ENCODE measurements around the gene EPHX1. TPM values are rescaled to one million over a fixed set of nuclear protein-coding genes. Genes with fewer than 3 reads are reported as not detected.
A peak's percentile ranks its signal among the peaks of the same experiment; 100 is the strongest.
"Not testable (repeated sequence)": the region's sequence is repeated elsewhere in the genome, so short reads cannot be mapped to it uniquely, and the experiment has no call there.

Gene EPHX1
- 27.2 and 50.4 TPM in 2 replicates for total RNA-seq

GRCh38 chr1:225809842-225810578 lies at the start of gene EPHX1:
EPHX1 (plus strand) TSS chr1:225810124; CDS start chr1:225828730, 18,606 bp downstream.
- peak; percentile 74 to 85 for DNase-seq (ENCODE audit: low read depth in 2 of 2)

- DNase-seq (ENCODE audit: low read depth in 2 of 2), result no peak
These were observed 49.4 kb upstream of the EPHX1 start for GRCh38 chr1:225760531-225760930.

- not testable (repeated sequence) for DNase-seq (ENCODE audit: low read depth in 2 of 2)
These were observed 48.5 kb upstream of the EPHX1 start for GRCh38 chr1:225761395-225761794.

GRCh38 chr1:225762002-225762441 lies 47.9 kb upstream of the EPHX1 start:
- DNase-seq (ENCODE audit: low read depth in 2 of 2), result peak in 1 of 2 donors; percentile 20

GRCh38 chr1:225762444-225762843 lies 47.5 kb upstream of the EPHX1 start:
- no peak for DNase-seq (ENCODE audit: low read depth in 2 of 2)

GRCh38 chr1:225763716-225764548 lies 46.0 kb upstream of the EPHX1 start:
- peak; percentile 51 to 60 for DNase-seq (ENCODE audit: low read depth in 2 of 2)

- no peak for DNase-seq (ENCODE audit: low read depth in 2 of 2)
These were observed 43.8 kb upstream of the EPHX1 start for GRCh38 chr1:225765982-225766674.

GRCh38 chr1:225766967-225767633 lies 42.8 kb upstream of the EPHX1 start:
- peak; percentile 37 to 82 for DNase-seq (ENCODE audit: low read depth in 2 of 2)

GRCh38 chr1:225767634-225768540 lies 42.0 kb upstream of the EPHX1 start:
- peak; percentile 50 to 61 for DNase-seq (ENCODE audit: low read depth in 2 of 2)

- no peak for DNase-seq (ENCODE audit: low read depth in 2 of 2)
These were observed 41.1 kb upstream of the EPHX1 start for GRCh38 chr1:225768662-225769426.

GRCh38 chr1:225769687-225770086 lies 40.2 kb upstream of the EPHX1 start:
- no peak for DNase-seq (ENCODE audit: low read depth in 2 of 2)

GRCh38 chr1:225770561-225771248 lies 39.2 kb upstream of the EPHX1 start:
- DNase-seq (ENCODE audit: low read depth in 2 of 2), result no peak

- no peak for DNase-seq (ENCODE audit: low read depth in 2 of 2)
These were observed 38.1 kb upstream of the EPHX1 start for GRCh38 chr1:225771661-225772322.

- DNase-seq (ENCODE audit: low read depth in 2 of 2), result peak; percentile 86 to 88
These were observed 37.6 kb upstream of the EPHX1 start for GRCh38 chr1:225772323-225772768.

GRCh38 chr1:225772848-225773247 lies 37.1 kb upstream of the EPHX1 start:
- no peak for DNase-seq (ENCODE audit: low read depth in 2 of 2)

- DNase-seq (ENCODE audit: low read depth in 2 of 2), result no peak
These were observed 35.4 kb upstream of the EPHX1 start for GRCh38 chr1:225774281-225775147.

GRCh38 chr1:225776294-225776693 lies 33.6 kb upstream of the EPHX1 start:
- no peak for DNase-seq (ENCODE audit: low read depth in 2 of 2)

Data from lung microvascular endothelial cell (primary cell).